ENCODE data around the gene SND1. TPM values are rescaled to one million over a fixed set of nuclear protein-coding genes. Genes with fewer than 3 reads are reported as not detected.

The SND1 gene
- 100 to 1,000 TPM in 1 of 2 donors, 10 to 100 TPM in 1; 91.0 to 111 TPM for total RNA-seq

GRCh38 chr7:127651556-127652332, at the start of gene SND1:
SND1 (plus strand) TSS chr7:127652194; CDS start chr7:127652374, 180 bp downstream.
- H3K27ac ChIP-seq: peak within 1 kb of the TSS; percentile 82 to 88
- H3K4me1 ChIP-seq (ENCODE audit: control insufficient read depth in 1 of 2, low read depth in 2 of 2): peaks cover 22 to 29% of the 10 kb centered on the region in 2 donors
- peak within 1 kb of the TSS; percentile 86 for H3K4me3 ChIP-seq
- no peak for TF ChIP-seq CTCF (IDR thresholded peaks at IDR 0.05)
- ATAC-seq (ENCODE audit: insufficient number of reproducible peaks, low FRiP score, low read depth): peak; percentile 100
- H3K27me3 ChIP-seq (replicated peaks; ENCODE audit: insufficient read depth): no peaks in the 10 kb centered on the region
- H3K36me3 ChIP-seq: no peaks in the 10 kb centered on the region
- DNase-seq (ENCODE audit: low spot score): peak; percentile 98
- H3K9me3 ChIP-seq: no peaks in the 10 kb centered on the region

- Histone ChIP-seq H3K27me3 (replicated peaks; ENCODE audit: insufficient read depth) (no peaks in the 10 kb centered on the region), H3K36me3 (no peaks in the 10 kb centered on the region), H3K4me3 (no peak overlapping the region), H3K9me3 (peaks cover 5% of the 10 kb centered on the region), H3K27ac (no peak overlapping the region), H3K4me1 (ENCODE audit: control insufficient read depth in 1 of 2, low read depth in 2 of 2) (no peaks in the 10 kb centered on the region)
- TF ChIP-seq CTCF (IDR thresholded peaks at IDR 0.05): no peak
- ATAC-seq (ENCODE audit: insufficient number of reproducible peaks, low FRiP score, low read depth): no peak
- no peak for DNase-seq (ENCODE audit: low spot score)
These were observed 43.5 kb upstream of the SND1 start for GRCh38 chr7:127608446-127608845.

- Histone ChIP-seq H3K27ac (no peak overlapping the region), H3K4me3 (no peak overlapping the region), H3K36me3 (no peaks in the 10 kb centered on the region), H3K9me3 (peaks cover 5% of the 10 kb centered on the region), H3K4me1 (ENCODE audit: control insufficient read depth in 1 of 2, low read depth in 2 of 2) (no peaks in the 10 kb centered on the region), H3K27me3 (replicated peaks; ENCODE audit: insufficient read depth) (no peaks in the 10 kb centered on the region)
- TF ChIP-seq CTCF (IDR thresholded peaks at IDR 0.05): no peak
- ATAC-seq (ENCODE audit: insufficient number of reproducible peaks, low FRiP score, low read depth): no peak
- no peak for DNase-seq (ENCODE audit: low spot score)
These were observed 42.7 kb upstream of the SND1 start for GRCh38 chr7:127609297-127609696.

GRCh38 chr7:127612263-127612662, 39.7 kb upstream of the SND1 start:
- Histone ChIP-seq H3K27me3 (replicated peaks; ENCODE audit: insufficient read depth) (no peaks in the 10 kb centered on the region), H3K4me3 (no peak overlapping the region), H3K36me3 (no peaks in the 10 kb centered on the region), H3K9me3 (peaks cover 5% of the 10 kb centered on the region), H3K27ac (no peak overlapping the region), H3K4me1 (ENCODE audit: control insufficient read depth in 1 of 2, low read depth in 2 of 2) (no peaks in the 10 kb centered on the region)
- ATAC-seq (ENCODE audit: insufficient number of reproducible peaks, low FRiP score, low read depth): no peak
- no peak for TF ChIP-seq CTCF (IDR thresholded peaks at IDR 0.05)
- DNase-seq (ENCODE audit: low spot score): no peak

GRCh38 chr7:127616724-127617123, 35.3 kb upstream of the SND1 start:
- Histone ChIP-seq H3K9me3 (no peaks in the 10 kb centered on the region), H3K27me3 (replicated peaks; ENCODE audit: insufficient read depth) (no peaks in the 10 kb centered on the region), H3K4me1 (ENCODE audit: control insufficient read depth in 1 of 2, low read depth in 2 of 2) (no peaks in the 10 kb centered on the region), H3K27ac (no peak overlapping the region), H3K4me3 (no peak overlapping the region), H3K36me3 (no peaks in the 10 kb centered on the region)
- ATAC-seq (ENCODE audit: insufficient number of reproducible peaks, low FRiP score, low read depth) (no peak), DNase-seq (ENCODE audit: low spot score) (no peak)
- no peak for TF ChIP-seq CTCF (IDR thresholded peaks at IDR 0.05)
